ENCODE results near the gene ZSCAN2.

Gene ZSCAN2

DNA sequence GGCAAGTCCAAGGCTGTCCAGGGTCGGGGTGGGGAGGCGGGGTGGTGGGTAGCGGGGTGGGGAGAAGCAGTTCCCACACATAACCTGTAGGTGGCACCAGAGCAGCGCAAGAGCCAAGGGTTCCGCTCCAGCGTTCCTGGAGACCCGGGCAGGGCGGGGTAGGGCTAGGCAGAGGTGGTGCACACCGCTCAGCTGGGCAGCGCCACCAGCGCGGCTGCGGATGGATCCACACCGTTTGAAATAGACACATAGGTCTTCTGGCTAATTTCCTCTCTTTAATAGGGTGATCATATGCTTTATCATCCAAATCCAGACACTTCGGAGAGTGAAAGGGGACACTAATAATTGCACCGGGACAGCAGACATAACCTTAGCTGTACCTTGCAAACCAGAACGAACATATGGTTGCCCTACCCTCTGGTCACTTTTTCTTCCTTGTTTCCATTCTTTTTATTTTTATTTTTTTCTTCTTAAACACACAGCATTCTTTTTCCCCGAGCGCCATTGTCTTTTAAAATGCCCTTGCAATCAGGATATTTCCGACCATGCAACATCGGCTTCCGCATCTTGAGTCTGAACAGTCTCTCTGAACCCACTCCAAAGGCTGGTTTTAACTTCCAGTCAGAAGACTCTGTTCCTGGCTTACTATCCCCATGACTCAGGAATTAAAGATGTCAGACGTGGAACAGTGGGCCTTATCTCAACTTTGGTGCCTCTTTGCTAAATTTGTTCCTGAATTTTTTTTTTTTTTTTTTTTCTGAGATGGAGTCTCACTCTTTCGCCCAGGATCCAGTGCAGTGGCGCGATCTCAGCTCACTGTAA, 12.5 kb upstream of the ZSCAN2 start:
- Histone ChIP-seq H3K4me3 (ENCODE audit: low read depth, low read length) (peak overlapping the region; percentile 8), H3K27ac (no peak overlapping the region), H3K36me3 (no peaks in the 10 kb centered on the region), H3K9me3 (ENCODE audit: severe bottlenecking) (peaks cover 4% of the 10 kb centered on the region), H3K27me3 (ENCODE audit: insufficient read depth, low read depth, severe bottlenecking) (no peaks in the 10 kb centered on the region)
- peak; percentile 90 for DNase-seq
- peak; percentile 84 for TF ChIP-seq CTCF (IDR thresholded peaks at IDR 0.05; ENCODE audit: low read depth, low read length)

GRCh38 chr15:84590406-84590805, 10.4 kb upstream of the ZSCAN2 start:
- Histone ChIP-seq H3K36me3 (no peaks in the 10 kb centered on the region), H3K27ac (no peak overlapping the region), H3K27me3 (ENCODE audit: insufficient read depth, low read depth, severe bottlenecking) (no peaks in the 10 kb centered on the region), H3K9me3 (ENCODE audit: severe bottlenecking) (peaks cover 4% of the 10 kb centered on the region), H3K4me3 (ENCODE audit: low read depth, low read length) (no peak overlapping the region)
- no peak for TF ChIP-seq CTCF (IDR thresholded peaks at IDR 0.05; ENCODE audit: low read depth, low read length)
- DNase-seq = no peak

- H3K27ac ChIP-seq = no peak overlapping the region
- TF ChIP-seq CTCF (IDR thresholded peaks at IDR 0.05; ENCODE audit: low read depth, low read length) = no peak
- H3K9me3 ChIP-seq (ENCODE audit: severe bottlenecking) = peaks cover 4% of the 10 kb centered on the region
- DNase-seq = no peak
- no peaks in the 10 kb centered on the region for H3K36me3 ChIP-seq
- no peak overlapping the region for H3K4me3 ChIP-seq (ENCODE audit: low read depth, low read length)
- H3K27me3 ChIP-seq (ENCODE audit: insufficient read depth, low read depth, severe bottlenecking) = no peaks in the 10 kb centered on the region
Measured at GRCh38 chr15:84591815-84592214, 9.0 kb upstream of the ZSCAN2 start.

DNA sequence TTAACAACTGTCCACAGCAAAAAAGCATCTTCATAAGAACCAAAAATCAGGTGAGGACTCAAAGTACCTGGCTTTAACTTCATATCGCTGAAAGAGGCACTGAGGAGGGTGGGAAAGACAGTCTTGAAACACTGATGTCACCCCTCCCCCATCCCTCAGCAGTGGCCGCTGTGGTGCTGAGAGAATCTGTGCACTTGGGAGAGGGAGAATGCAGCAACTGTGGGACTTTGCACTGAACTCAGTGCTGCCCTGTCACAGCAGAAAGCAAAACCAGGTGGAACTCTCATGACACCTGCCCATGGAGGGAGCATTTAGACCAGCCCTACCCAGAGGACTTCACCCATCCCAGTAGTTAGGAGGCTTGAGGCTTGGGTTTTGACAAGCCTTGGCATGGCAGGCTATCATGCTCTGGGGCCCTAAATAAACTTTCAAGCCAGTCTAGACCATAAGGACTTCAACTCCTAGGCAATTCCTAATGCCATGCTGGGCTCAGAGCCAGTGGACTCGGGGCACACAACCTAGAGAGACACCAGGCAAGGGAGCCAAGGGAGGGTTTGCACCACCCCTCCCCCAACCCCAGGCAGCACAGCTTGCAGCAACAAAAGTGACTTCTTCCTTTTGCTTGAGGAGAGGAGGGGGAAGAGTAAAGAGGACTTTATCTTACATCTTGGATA, 6.1 kb upstream of the ZSCAN2 start:
- no peak for DNase-seq
- Histone ChIP-seq H3K9me3 (ENCODE audit: severe bottlenecking) (peaks cover 4% of the 10 kb centered on the region), H3K27me3 (ENCODE audit: insufficient read depth, low read depth, severe bottlenecking) (no peaks in the 10 kb centered on the region), H3K4me3 (ENCODE audit: low read depth, low read length) (no peak overlapping the region), H3K36me3 (no peaks in the 10 kb centered on the region), H3K27ac (no peak overlapping the region)
- TF ChIP-seq CTCF (IDR thresholded peaks at IDR 0.05; ENCODE audit: low read depth, low read length) = no peak

DNA sequence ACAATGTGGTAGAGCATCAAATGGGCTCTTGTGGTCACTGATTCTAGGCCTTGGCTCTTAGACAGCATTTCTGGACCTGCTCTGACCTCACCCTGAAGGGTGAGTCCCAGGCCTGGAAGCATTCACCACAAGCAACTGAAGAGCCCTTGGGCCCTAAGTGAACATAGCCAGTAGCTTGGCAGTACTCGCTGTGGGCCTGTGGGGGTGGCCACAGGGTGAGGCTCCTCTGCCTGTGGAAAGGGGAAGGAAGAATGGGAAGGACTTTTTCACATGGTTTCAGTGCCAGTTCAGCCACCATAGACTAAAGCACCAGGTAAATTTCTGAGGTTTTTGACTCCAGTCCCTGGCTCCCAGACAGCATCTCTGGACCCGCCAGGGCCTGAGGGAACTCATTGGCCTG, 5.1 kb upstream of the ZSCAN2 start:
- no peak overlapping the region for H3K27ac ChIP-seq
- DNase-seq = no peak
- peaks cover 4% of the 10 kb centered on the region for H3K9me3 ChIP-seq (ENCODE audit: severe bottlenecking)
- H3K27me3 ChIP-seq (ENCODE audit: insufficient read depth, low read depth, severe bottlenecking) = no peaks in the 10 kb centered on the region
- no peaks in the 10 kb centered on the region for H3K36me3 ChIP-seq
- no peak overlapping the region for H3K4me3 ChIP-seq (ENCODE audit: low read depth, low read length)
- no peak for TF ChIP-seq CTCF (IDR thresholded peaks at IDR 0.05; ENCODE audit: low read depth, low read length)

All from WERI-Rb-1 (cell line).